HCT116 (cell line): ENCODE measurements around the gene USP1. TPM values are rescaled to one million over a fixed set of nuclear protein-coding genes. Genes with fewer than 3 reads are reported as not detected.

Source experiments
- ATAC-seq: fragments of 200-7000 bp; cut with Tn5 transposase; 2 replicates; pipeline ENCODE4 v1.9.1; 2020; ENCODE audit warnings: mild to moderate bottlenecking, moderate library complexity
- BruUV-seq: library from RNA; stranded (reverse); fragments of 400-500 nt; replicated peaks from 2 replicates; lab custom pipeline; 2021; lab: Mats Ljungman, UMichigan
- CTCF ChIA-PET: fragments of 300-600 bp; sonication (Branson Sonifier 250); formaldehyde crosslinking; loops from one replicate; lab custom pipeline; 2021; ENCODE audit warnings: antibody characterized with exemption; lab: Charles Lee
- POLR2A ChIA-PET: fragments of 300-600, 350-600 bp; sonication (Branson Sonifier 250); formaldehyde crosslinking; loops from one replicate; lab custom pipeline; 2021; ENCODE audit warnings: antibody characterized with exemption; lab: Charles Lee
- RAD21 ChIA-PET, 2 experiments: fragments of 300-600 bp; sonication (Branson Sonifier 250); formaldehyde crosslinking; loops; one replicate each; lab custom pipeline; 2023; ENCODE audit warnings: low total read pairs in 2 of 2; ENCODE audit not compliant: uncharacterized antibody in 2 of 2, unreplicated experiment in 2 of 2, low non-redundant PET in 1 of 2; lab: Charles Lee
- DNase-seq: peaks from one replicate; pipeline ENCODE4 v3.0.0-alpha.2; 2010; ENCODE audit warnings: low read depth, low spot score
- H2AFZ ChIP-seq: fragments of 200-600 bp; shearing (Covaris generic), sonication (generic); 2 replicates; pipeline ENCODE4 v1.6.1; 2017; ENCODE audit warnings: low read depth, mixed run types, mixed read lengths, antibody characterized with exemption, low read length; ENCODE audit not compliant: poor library complexity, severe bottlenecking
- H3K27ac ChIP-seq: 2 replicates; pipeline ENCODE4 v1.5.1; 2012; ENCODE audit warnings: low read depth, low read length
- H3K27me3 ChIP-seq: fragments of 200-600 bp; sonication (generic); 2 replicates; pipeline ENCODE4 v1.6.1; 2016; ENCODE audit warnings: mixed run types, low read length, mixed read lengths; ENCODE audit not compliant: insufficient read depth
- H3K36me3 ChIP-seq, 2 experiments: fragments of 200-500 bp in 1 of 2; fragments of 200-600 bp in 1 of 2; sonication (Bioruptor generic) in 1 of 2; sonication (generic) in 1 of 2; 2 replicates each; pipeline versions ENCODE4 v1.5.1 to v1.6.1; 2014 to 2016; ENCODE audit warnings: low read length in 2 of 2, inconsistent platforms in 1 of 2, mixed read lengths in 1 of 2, mixed run types in 1 of 2; ENCODE audit not compliant: insufficient read depth in 2 of 2, control insufficient read depth in 1 of 2
- H3K4me1 ChIP-seq, 2 experiments: fragments of 200-600 bp in 1 of 2; sonication (generic) in 1 of 2; 2 replicates each; pipeline versions ENCODE4 v1.5.1 to v1.6.1; 2012 to 2017; ENCODE audit warnings: low read length in 2 of 2, inconsistent platforms in 1 of 2, mild to moderate bottlenecking in 1 of 2, mixed read lengths in 1 of 2, mixed run types in 1 of 2, moderate library complexity in 1 of 2; ENCODE audit not compliant: insufficient read depth in 2 of 2, control insufficient read depth in 1 of 2
- H3K4me2 ChIP-seq: fragments of 200-600 bp; sonication (generic); 2 replicates; pipeline ENCODE4 v1.6.1; 2017; ENCODE audit warnings: mixed run types, low read length, mixed read lengths
- H3K4me3 ChIP-seq, 2 experiments: fragments of 200-600 bp in 1 of 2; sonication (generic) in 1 of 2; replicated peaks in 1 of 2; 2 replicates each; pipeline ENCODE4 v1.5.1; 2011 to 2016; ENCODE audit warnings: low read length in 2 of 2, control low read depth in 1 of 2, low read depth in 1 of 2, mild to moderate bottlenecking in 1 of 2, mixed read lengths in 1 of 2, mixed run types in 1 of 2
- H3K79me2 ChIP-seq: fragments of 200-600 bp; sonication (generic); 2 replicates; pipeline ENCODE4 v1.6.1; 2017; ENCODE audit warnings: mild to moderate bottlenecking, mixed run types, low read length, moderate library complexity, mixed read lengths; ENCODE audit not compliant: insufficient read depth
- H3K9ac ChIP-seq: fragments of 200-600 bp; sonication (generic); 2 replicates; pipeline ENCODE4 v1.6.1; 2016; ENCODE audit warnings: low read length, mixed read lengths
- H3K9me2 ChIP-seq: fragments of 200-600 bp; sonication (generic), shearing (Covaris generic); 2 replicates; pipeline ENCODE4 v1.6.1; 2017; ENCODE audit warnings: mixed run types, mild to moderate bottlenecking, moderate library complexity; ENCODE audit not compliant: insufficient read depth
- H3K9me3 ChIP-seq, 2 experiments: fragments of 200-500 bp in 1 of 2; fragments of 200-600 bp in 1 of 2; sonication (Bioruptor generic) in 1 of 2; sonication (generic) in 1 of 2; 2 replicates each; pipeline ENCODE4 v1.6.1; 2014 to 2017; ENCODE audit warnings: low read length in 2 of 2, mixed read lengths in 2 of 2, inconsistent platforms in 1 of 2, low read depth in 1 of 2, mild to moderate bottlenecking in 1 of 2, mixed run types in 1 of 2, moderate library complexity in 1 of 2; ENCODE audit not compliant: control insufficient read depth in 1 of 2, insufficient read depth in 1 of 2
- H4K20me1 ChIP-seq: fragments of 200-600 bp; sonication (generic), shearing (Covaris generic); 2 replicates; pipeline ENCODE4 v1.6.1; 2017; ENCODE audit warnings: mixed run types, mild to moderate bottlenecking, moderate library complexity; ENCODE audit not compliant: insufficient read depth
- ATF3 ChIP-seq: IDR thresholded peaks from 2 replicates; pipeline ENCODE4 v1.6.1; 2012
- CBX3 ChIP-seq: IDR thresholded peaks from 2 replicates; pipeline ENCODE4 v1.6.1; 2012; ENCODE audit warnings: low read depth
- CEBPB ChIP-seq: IDR thresholded peaks from 2 replicates; pipeline ENCODE4 v1.6.1; 2012; ENCODE audit warnings: low read depth
- CTCF ChIP-seq, 3 experiments: fragments of 200-600 bp in 1 of 3; sonication (generic) in 1 of 3; IDR thresholded peaks in 2 of 3; conservative IDR thresholded peaks in 1 of 3; 2 replicates each; pipeline ENCODE4 v1.5.1; 2012 to 2017; ENCODE audit warnings: low read depth in 2 of 3, low read length in 2 of 3, antibody characterized with exemption in 1 of 3, borderline replicate concordance in 1 of 3, control low read depth in 1 of 3, mild to moderate bottlenecking in 1 of 3, mixed read lengths in 1 of 3, mixed run types in 1 of 3, moderate library complexity in 1 of 3; ENCODE audit not compliant: insufficient read depth in 1 of 3
- EGR1 ChIP-seq: IDR thresholded peaks from 2 replicates; pipeline ENCODE4 v1.6.1; 2012; ENCODE audit warnings: low read depth
- ELF1 ChIP-seq: IDR thresholded peaks from 2 replicates; pipeline ENCODE4 v1.6.1; 2012; ENCODE audit warnings: low read depth, borderline replicate concordance
- EZH2phosphoT487 ChIP-seq: fragments of 200-600 bp; IDR thresholded peaks from 2 replicates; pipeline ENCODE4 v1.6.1; 2018; ENCODE audit warnings: antibody characterized with exemption, borderline replicate concordance
- FOSL1 ChIP-seq: IDR thresholded peaks from 2 replicates; pipeline ENCODE4 v1.6.1; 2012; ENCODE audit warnings: low read depth
- MAX ChIP-seq: IDR thresholded peaks from 2 replicates; pipeline ENCODE4 v1.6.1; 2012
- POLR2A ChIP-seq: IDR thresholded peaks from 2 replicates; pipeline ENCODE4 v1.7.0; 2011; ENCODE audit warnings: borderline replicate concordance; ENCODE audit not compliant: insufficient read depth, insufficient read length; ENCODE audit errors: extremely low read depth
- POLR2AphosphoS5 ChIP-seq: IDR thresholded peaks from 2 replicates; pipeline ENCODE4 v1.6.1; 2011; ENCODE audit warnings: mild to moderate bottlenecking, low read depth, low read length, moderate library complexity
- RAD21 ChIP-seq: IDR thresholded peaks from 2 replicates; pipeline ENCODE4 v1.6.1; 2012; ENCODE audit warnings: low read depth, mild to moderate bottlenecking
- SIN3A ChIP-seq: IDR thresholded peaks from 2 replicates; pipeline ENCODE4 v1.6.1; 2012; ENCODE audit warnings: low read depth
- SP1 ChIP-seq: IDR thresholded peaks from 2 replicates; pipeline ENCODE4 v1.6.1; 2012; ENCODE audit warnings: low read depth
- YY1 ChIP-seq: IDR thresholded peaks from 2 replicates; pipeline ENCODE4 v1.6.1; 2011; ENCODE audit warnings: low read length, low read depth, moderate library complexity, mild to moderate bottlenecking; ENCODE audit not compliant: insufficient replicate concordance; ENCODE audit errors: extremely low read depth
- ZFX ChIP-seq: fragments of 450-650 bp; IDR thresholded peaks from 2 replicates; pipeline ENCODE4 v1.6.1; 2017
- ZNF274 ChIP-seq: fragments of 200-500 bp; sonication (Bioruptor generic); IDR thresholded peaks from 2 replicates; pipeline ENCODE4 v1.6.1; 2014; ENCODE audit warnings: mild to moderate bottlenecking, low read depth, low read length, inconsistent platforms
- intact Hi-C: fragments of 100-400 bp; cut with micrococcal nuclease; formaldehyde crosslinking; loops from 2 replicates; pipeline ENCODE4 v1.10.0; 2022
- total RNA-seq: library from RNA; stranded (reverse); gene quantifications from one replicate; pipeline ENCODE4 v1.2.1, GENCODE V29; 2021; ENCODE audit not compliant: unreplicated experiment

Gene USP1
- total RNA-seq, 1 experiment from 2014 or later: 37.8 TPM

GRCh38 chr1:62391369-62391971, 45.4 kb upstream of the USP1 start:
- H3K27ac ChIP-seq: no peak overlapping the region
- no peaks in the 10 kb centered on the region for H3K36me3 ChIP-seq
- no peak overlapping the region for H3K4me2 ChIP-seq
- intact Hi-C loops: no loop called here
- H2AFZ ChIP-seq: no peak overlapping the region
- no peaks in the 10 kb centered on the region for H3K79me2 ChIP-seq
- no peaks in the 10 kb centered on the region for H4K20me1 ChIP-seq
- no peaks in the 10 kb centered on the region for H3K27me3 ChIP-seq
- no peaks in the 10 kb centered on the region for H3K9me3 ChIP-seq
- CTCF ChIA-PET: interaction anchor here (0.8 to 1.6 kb wide), 4 partner anchors 10 to 216 kb away, joined by 3 to 6 read pairs (median 4); no protein-coding TSS in a partner anchor
- POLR2A ChIA-PET: no interaction called here
- DNase-seq (peak; percentile 26), ATAC-seq (peak; percentile 99)
- H3K9ac ChIP-seq: no peak overlapping the region
- no peaks in the 10 kb centered on the region for H3K4me1 ChIP-seq
- RAD21 ChIA-PET: no interaction called here
- TF ChIP-seq SP1 (no peak), CTCF (IDR thresholded peaks at IDR 0.05 in 2 of 3, conservative IDR thresholded peaks at IDR 0.05 in 1 of 3; ENCODE audit: borderline replicate concordance in 1 of 3, insufficient read depth in 1 of 3, low read depth in 2 of 3, low read length in 2 of 3) (peak; percentile 53 to 94 (median 82); a peak in 5 of 6 replicates), CEBPB (no peak), EZH2phosphoT487 (no peak), ATF3 (no peak), FOSL1 (no peak), ELF1 (no peak), ZFX (no peak), YY1 (peak; percentile 8), MAX (no peak), SIN3A (no peak), POLR2A (no peak), POLR2AphosphoS5 (no peak), RAD21 (peak; percentile 59), EGR1 (no peak), ZNF274 (no peak), CBX3 (no peak)
- H3K4me3 ChIP-seq: no peak overlapping the region
- H3K9me2 ChIP-seq: no peaks in the 10 kb centered on the region
- BruUV-seq: no TSS peak
